H1 (cell line): ENCODE data around the gene LRRC19.

Source experiments
- BRCA1 ChIP-seq: IDR thresholded peaks from 2 replicates; pipeline ENCODE4 v1.6.1; 2012; ENCODE audit warnings: low read depth, low read length, improper control_type of control experiment
- CREB1 ChIP-seq: IDR thresholded peaks from 2 replicates; pipeline ENCODE4 v1.6.1; 2012; ENCODE audit warnings: inconsistent platforms
- EP300 ChIP-seq, 2 experiments: IDR thresholded peaks; 1 replicate in 1 of 2; 2 replicates in 1 of 2; pipeline ENCODE4 v1.6.1; 2011 to 2012; ENCODE audit warnings: low read depth in 2 of 2, low read length in 2 of 2, mild to moderate bottlenecking in 2 of 2, borderline replicate concordance in 1 of 2, inconsistent platforms in 1 of 2, moderate library complexity in 1 of 2
- EZH2 ChIP-seq: fragments of 200-600 bp; sonication (generic); IDR thresholded peaks from 2 replicates; pipeline ENCODE4 v1.7.1; 2012; ENCODE audit warnings: low read depth, mild to moderate bottlenecking, moderate library complexity, low read length, inconsistent platforms; ENCODE audit not compliant: severe bottlenecking
- JUND ChIP-seq: IDR thresholded peaks from 2 replicates; pipeline ENCODE4 v1.6.1; 2011; ENCODE audit warnings: mild to moderate bottlenecking, improper control_type of control experiment, low read length
- POLR2A ChIP-seq, 2 experiments: IDR thresholded peaks; 1 replicate in 1 of 2; 2 replicates in 1 of 2; pipeline ENCODE4 v1.6.1; 2011; ENCODE audit warnings: low read depth in 2 of 2, low read length in 2 of 2, mild to moderate bottlenecking in 2 of 2; ENCODE audit errors: control extremely low read depth in 1 of 2
- SP1 ChIP-seq: IDR thresholded peaks from 2 replicates; pipeline ENCODE4 v1.6.1; 2011; ENCODE audit warnings: low read depth, low read length
- TAF1 ChIP-seq: IDR thresholded peaks from 2 replicates; pipeline ENCODE4 v1.6.1; 2011; ENCODE audit warnings: mild to moderate bottlenecking, low read depth, low read length
- TBP ChIP-seq: IDR thresholded peaks from 2 replicates; pipeline ENCODE4 v1.6.1; 2011; ENCODE audit warnings: low read depth, low read length, improper control_type of control experiment
- YY1 ChIP-seq: IDR thresholded peaks from 2 replicates; pipeline ENCODE4 v1.6.1; 2011; ENCODE audit warnings: low read depth, mild to moderate bottlenecking, low read length
- TF ChIP-seq, protein P1 (sequence below), 3 experiments: IDR thresholded peaks; 1 replicate in 2 of 3; 2 replicates in 1 of 3; pipeline versions ENCODE4 v1.5.1 to v1.6.1; 2011; ENCODE audit warnings: low read length in 3 of 3, mild to moderate bottlenecking in 3 of 3, inconsistent platforms in 2 of 3, low read depth in 1 of 3, moderate library complexity in 1 of 3; ENCODE audit not compliant: insufficient read depth in 1 of 3; ENCODE audit errors: control extremely low read depth in 1 of 3
- TF ChIP-seq, protein P2 (sequence below): IDR thresholded peaks from 2 replicates; pipeline ENCODE4 v1.6.1; 2012; ENCODE audit warnings: inconsistent platforms

DNA sequence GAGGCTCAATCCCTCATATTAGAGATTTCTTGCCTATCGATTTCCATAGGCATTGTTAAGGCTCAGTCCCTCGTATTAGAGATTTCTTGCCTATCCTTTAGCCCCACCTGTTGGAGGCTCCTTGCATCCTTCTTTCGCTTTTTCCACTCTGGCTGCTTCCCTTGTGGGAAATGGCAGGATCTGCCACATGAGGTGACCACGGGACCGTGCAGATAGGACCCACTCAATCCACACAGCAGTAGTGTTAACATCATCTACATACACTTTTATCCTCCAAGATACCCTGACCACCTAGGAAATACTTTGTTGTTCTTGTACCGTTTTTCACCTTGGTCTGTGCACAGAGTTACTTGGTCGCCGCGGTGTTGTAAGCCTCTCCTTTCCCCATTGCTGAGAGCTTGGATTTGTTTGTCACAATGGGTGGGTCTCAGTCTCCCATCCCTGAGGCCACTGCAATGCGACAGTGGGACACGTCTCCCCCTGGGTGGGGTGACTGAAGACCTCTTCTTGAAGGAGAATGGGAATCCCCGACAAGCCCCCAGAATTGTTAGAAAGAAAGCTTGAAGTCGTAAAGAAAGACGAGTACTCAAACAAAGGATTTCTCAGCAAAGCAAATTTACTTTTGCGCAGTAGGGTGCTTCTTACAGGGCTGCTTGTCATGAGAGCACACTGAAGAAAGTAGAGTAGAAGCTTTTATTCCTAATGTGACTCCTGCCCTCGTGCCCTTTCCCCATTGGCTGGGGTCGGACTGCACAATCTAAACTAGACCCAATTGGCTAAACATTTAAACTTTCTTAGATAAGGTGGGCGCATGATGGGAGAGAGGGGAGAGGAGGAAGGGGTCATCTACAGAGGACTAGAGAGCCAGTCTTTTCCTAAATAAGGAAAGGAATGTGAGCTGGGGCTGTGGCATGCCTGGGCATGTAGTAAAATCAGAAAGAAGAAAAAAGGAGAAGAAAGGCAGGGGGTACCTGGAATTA lies 29.5 kb downstream of the LRRC19 start:
- TF ChIP-seq, protein P1, sequence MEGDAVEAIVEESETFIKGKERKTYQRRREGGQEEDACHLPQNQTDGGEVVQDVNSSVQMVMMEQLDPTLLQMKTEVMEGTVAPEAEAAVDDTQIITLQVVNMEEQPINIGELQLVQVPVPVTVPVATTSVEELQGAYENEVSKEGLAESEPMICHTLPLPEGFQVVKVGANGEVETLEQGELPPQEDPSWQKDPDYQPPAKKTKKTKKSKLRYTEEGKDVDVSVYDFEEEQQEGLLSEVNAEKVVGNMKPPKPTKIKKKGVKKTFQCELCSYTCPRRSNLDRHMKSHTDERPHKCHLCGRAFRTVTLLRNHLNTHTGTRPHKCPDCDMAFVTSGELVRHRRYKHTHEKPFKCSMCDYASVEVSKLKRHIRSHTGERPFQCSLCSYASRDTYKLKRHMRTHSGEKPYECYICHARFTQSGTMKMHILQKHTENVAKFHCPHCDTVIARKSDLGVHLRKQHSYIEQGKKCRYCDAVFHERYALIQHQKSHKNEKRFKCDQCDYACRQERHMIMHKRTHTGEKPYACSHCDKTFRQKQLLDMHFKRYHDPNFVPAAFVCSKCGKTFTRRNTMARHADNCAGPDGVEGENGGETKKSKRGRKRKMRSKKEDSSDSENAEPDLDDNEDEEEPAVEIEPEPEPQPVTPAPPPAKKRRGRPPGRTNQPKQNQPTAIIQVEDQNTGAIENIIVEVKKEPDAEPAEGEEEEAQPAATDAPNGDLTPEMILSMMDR (IDR thresholded peaks at IDR 0.05; ENCODE audit: control extremely low read depth in 1 of 3, insufficient read depth in 1 of 3, low read depth in 1 of 3, low read length in 3 of 3): peak; percentile 32 to 80 (median 65)
- peak; percentile 15; the same call in 1 of the 2 replicates for TF ChIP-seq SP1
- TF ChIP-seq, protein P2, sequence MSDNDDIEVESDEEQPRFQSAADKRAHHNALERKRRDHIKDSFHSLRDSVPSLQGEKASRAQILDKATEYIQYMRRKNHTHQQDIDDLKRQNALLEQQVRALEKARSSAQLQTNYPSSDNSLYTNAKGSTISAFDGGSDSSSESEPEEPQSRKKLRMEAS: no peak; the same call in 1 of the 2 replicates
- TF ChIP-seq EP300 (IDR thresholded peaks at IDR 0.05; ENCODE audit: borderline replicate concordance in 1 of 2, low read depth in 2 of 2, low read length in 2 of 2): peak in 1 of 2 experiments; percentile 4; a peak in 1 of 3 replicates
- TF ChIP-seq TAF1: peak; percentile 74
- TF ChIP-seq YY1: 0 out of 2 replicates have a peak, but pooled peaks have one; percentile 67
- peak; percentile 55 to 90 for TF ChIP-seq POLR2A (IDR thresholded peaks at IDR 0.05; ENCODE audit: control extremely low read depth in 1 of 2, low read depth in 2 of 2, low read length in 2 of 2)
- TF ChIP-seq BRCA1: no peak
- TF ChIP-seq JUND: no peak
- TF ChIP-seq TBP: peak; percentile 86
- no peak for TF ChIP-seq CREB1
- no peak for TF ChIP-seq EZH2
